IPS DF 4.7 (cell line): ENCODE data around the gene GPR135.

ENCODE experiments used
- DNase-seq: peaks from one replicate; pipeline ENCODE4 v3.0.0-alpha.2; 2013; ENCODE audit warnings: low spot score; ENCODE audit errors: extremely low read depth

GPR135 gene

GRCh38 chr14:59424341-59425071 lies 40.7 kb downstream of the GPR135 start:
- no peak for DNase-seq

GRCh38 chr14:59422069-59422881 lies 42.9 kb downstream of the GPR135 start:
- no peak for DNase-seq

GRCh38 chr14:59419303-59419702 lies 45.9 kb downstream of the GPR135 start:
- DNase-seq = no peak

- DNase-seq = no peak
Observed at GRCh38 chr14:59417311-59417710, 47.9 kb downstream of the GPR135 start.

- no peak for DNase-seq
Observed at GRCh38 chr14:59415836-59416602, 49.2 kb downstream of the GPR135 start.
